NCI-H1105 (cell line): ENCODE measurements around the gene SHANK2.
A peak's percentile ranks its signal among the peaks of the same experiment; 100 is the strongest.

Experiments used
- DNase-seq: peaks from one replicate; lab custom pipeline; 2025; lab: John Stamatoyannopoulos, UW

The SHANK2 gene

DNA sequence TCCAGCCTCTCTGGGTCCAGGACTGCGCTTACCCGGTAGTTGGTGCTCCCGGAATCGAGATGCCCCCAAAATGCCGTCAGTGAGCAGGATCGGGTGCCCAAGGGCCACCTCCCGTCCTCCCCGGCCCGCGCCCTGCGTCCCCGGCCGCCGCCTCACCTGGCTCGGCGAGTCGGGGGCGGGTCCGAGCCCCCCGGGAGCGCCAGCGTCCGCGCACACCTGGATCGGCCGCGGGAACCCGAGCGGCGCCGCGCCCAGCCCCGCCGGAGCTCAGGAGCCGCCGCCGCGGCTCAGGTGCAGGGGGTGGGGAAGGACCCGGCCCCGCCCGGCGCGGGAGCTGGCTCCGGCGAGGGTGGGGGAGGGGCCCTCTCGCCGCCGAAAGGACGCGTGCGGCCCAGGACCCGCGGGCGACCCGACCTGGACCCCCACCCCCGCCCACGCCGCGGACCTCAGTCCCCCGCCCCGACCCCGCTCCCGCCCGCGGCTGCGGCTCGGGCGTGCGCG is at the start of gene SHANK2:
SHANK2 (minus strand) TSS at position 309 of the 501 bp plus-strand sequence. CDS start 105,251 bp downstream, outside the sequence.
- peak; percentile 22 for DNase-seq

DNA sequence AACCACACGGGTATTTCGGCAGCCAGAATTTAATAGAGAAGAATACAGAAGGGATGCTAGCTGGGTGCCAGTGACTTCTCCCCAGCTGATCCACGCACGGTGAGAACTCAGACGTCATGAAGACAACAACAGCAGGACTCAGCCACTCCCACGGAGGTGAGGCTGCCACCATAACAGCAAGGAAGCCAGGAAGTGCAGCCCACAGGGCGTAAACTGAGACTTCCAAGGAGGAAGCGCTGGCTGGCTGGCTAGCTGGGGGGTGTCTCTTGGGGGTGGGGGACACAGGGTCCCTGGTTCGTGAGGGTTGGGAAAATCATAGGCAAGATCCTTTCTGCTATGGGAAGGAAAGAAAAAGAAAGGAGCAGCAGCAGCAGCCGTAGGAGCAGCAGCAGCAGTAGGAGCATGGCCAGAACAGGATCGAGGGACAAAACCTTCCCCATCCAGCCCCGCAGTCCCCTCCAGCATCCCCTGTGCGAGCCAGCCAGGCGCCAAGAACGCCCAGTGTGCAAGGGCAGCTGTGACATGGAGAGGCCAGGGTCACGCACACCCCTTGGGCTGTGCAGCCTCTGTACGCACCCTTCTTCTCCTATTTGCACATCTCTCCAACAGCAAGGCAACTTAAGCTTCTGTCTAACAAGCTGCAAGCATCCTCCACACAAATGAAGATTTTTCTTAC is 49.6 kb upstream of the SHANK2 start:
- no peak for DNase-seq

DNA sequence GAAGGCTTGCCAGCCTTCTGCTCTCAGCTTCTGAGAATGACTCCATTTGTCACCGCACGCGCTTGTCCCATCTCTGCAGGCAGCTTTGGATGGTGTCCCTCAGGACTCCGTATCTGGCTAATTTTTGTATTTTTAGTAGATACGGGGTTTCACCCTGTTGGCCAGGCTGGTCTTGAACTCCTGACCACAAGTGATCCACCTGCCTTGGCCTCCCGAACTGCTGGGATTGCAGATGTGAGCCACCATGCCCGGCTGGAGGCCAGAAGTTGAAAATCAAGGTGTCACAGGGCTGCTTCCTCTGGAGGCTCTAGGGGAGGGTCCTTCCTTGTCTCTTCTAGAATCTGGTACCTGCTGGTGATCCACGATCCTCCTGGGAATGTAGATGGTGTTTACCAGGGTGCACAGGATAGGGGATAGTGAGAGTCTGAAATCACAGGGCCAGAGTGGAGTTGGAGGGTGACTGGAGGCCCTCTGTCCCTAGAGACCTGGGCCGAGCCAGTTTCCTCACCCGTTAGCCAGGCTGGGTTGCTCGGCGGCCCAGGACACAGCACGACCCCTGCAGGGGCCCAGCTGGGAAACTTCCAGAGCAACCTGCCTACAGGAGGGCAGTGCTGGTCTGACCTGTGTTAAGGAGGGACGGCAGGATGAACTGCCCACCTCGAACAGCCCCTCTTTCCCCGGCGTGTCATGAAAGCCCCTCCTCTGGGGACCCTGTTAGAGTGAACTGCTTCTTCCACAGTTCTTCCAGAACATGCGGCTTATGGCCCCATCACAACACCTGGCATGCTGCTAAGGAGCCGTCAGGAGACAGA is 48.9 kb upstream of the SHANK2 start:
- DNase-seq: no peak

DNA sequence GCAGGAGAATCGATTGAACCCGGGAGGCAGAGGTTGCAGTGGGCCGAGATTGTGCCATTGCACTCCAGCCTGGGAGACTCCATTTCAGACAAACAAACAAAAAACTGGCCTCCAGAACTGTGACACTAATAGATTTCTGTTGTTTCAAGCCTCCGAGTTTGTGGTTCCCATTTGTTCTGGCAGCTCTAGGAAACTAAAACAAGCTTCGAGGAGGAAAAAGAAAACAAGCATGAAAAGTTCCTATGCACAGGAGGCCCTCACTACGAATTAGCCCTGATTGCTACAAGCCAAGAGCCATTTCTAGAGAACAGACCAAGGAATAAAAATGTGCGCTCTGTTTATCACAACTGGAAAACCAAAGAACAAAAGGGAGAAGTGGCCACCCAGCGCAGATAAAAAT is 47.8 kb upstream of the SHANK2 start:
- no peak for DNase-seq

DNA sequence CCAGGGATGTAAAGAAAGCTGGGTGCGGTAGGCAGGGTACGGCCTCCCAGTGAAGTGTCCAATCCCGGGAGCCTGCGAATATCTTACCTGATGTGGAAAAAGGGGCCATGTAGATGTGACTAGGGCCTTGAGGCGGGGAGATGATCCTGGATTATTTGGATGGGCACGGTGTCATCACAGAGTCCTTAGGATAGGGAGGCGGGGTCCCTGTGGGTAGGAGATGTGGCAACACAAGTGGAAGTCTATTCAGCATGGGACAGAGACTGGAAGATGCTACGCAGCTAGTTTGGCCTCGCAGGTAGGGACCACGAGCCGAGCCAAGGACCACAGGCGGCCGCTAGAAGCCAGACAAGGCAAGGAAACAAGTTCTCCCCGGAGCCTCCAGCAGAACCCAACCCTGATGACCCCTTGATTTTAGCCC is 46.4 kb upstream of the SHANK2 start:
- DNase-seq: no peak

DNA sequence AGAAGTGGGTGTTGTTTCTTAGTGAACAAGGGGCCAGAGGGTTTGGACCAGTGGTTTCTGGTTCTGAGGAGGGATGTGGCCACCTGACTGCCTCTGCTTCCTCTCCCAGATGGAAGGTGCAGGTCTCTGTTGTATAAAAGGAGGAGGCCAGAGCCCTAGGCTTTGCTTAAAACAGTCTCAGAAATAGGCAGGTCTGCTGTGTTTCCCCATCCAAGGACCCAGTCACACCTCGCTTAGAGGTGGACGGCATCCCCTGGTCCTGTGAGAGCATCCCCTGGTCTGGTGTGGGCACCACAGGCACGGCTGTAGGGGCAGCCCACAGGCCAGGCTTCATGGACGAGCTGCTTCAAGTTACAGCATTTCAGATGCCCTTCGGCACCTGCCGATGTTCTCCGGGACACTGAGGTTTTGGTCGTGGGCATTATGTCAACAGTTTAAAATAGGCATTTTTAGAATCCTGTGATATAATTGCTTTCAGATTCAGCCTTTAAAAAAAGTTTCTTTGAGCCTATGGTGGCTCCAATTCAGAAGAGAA is 45.7 kb upstream of the SHANK2 start:
- DNase-seq: no peak

DNA sequence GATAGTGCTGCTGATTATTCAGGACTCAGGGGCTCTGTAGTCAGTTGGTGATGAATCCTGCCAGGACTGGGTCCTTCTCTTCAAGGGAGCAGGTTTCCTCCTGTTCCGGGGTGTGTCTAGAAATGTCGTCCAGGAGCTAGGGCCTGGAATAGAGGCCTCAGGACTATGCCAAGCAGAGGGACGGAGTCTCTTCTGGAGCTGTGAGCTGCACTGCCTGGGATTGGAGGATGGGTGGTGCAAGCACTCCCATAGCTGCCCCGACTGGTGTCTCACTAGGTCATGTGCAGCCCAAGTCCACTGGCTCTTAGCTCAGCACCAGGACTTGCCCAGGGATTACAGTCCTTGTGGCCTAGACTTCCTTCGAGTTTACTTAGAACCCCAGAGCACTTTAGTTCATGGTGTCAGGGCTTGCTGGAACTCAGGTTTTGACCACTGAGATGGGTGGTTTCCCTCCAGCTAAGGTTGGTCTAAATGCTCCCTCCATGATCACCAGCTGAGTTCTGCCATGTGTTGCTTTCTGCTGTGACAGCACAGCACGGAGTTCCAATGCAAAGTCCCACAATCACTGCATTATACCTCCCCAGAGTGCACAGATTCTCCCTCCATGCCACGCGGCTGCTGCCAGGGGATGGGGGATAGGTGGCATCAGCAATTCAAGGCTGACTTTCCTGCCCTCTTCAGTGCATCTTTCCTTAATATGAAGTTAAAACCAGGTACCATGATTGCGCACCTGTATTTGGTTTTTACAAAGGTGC is 42.6 kb upstream of the SHANK2 start:
- no peak for DNase-seq

DNA sequence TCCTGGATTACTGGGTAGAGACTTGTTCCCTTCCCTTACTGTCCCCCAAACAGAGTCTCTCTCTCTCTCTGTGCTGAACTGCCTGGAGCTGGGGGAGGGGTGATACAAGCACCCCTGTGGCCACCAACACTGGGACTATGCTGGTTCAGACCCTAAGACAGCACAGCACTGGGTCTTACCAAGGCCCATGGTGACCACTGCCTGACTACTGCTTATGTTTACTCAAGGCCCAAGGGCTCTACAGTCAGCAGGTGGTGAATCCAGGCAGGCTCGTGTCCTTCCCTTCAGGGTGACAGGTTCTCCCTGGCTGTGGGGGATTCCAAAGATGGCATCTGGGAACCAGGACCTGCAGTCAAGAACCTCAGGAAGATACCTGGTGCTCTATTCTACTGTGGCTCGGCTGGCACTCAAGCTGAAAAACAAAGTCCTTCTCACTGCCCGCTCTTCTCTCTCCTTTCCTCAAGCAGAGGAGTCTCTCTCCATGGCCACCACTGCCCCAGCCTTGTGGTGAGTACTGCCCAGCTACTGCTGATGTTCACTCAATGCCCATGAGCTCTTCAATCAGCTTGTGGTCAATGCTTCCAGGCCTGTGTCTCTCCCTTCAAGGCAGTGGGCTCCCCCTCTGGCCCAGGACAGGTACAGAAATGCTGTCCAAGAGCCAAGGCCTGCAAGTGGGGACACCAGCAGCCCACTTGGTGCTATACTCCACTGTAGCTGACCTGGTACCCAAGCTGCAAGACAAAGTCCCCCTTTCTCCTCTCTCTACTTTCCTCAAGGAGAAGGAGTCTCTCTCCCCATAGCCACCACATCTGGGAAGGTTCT is 41.8 kb upstream of the SHANK2 start:
- DNase-seq: no peak

DNA sequence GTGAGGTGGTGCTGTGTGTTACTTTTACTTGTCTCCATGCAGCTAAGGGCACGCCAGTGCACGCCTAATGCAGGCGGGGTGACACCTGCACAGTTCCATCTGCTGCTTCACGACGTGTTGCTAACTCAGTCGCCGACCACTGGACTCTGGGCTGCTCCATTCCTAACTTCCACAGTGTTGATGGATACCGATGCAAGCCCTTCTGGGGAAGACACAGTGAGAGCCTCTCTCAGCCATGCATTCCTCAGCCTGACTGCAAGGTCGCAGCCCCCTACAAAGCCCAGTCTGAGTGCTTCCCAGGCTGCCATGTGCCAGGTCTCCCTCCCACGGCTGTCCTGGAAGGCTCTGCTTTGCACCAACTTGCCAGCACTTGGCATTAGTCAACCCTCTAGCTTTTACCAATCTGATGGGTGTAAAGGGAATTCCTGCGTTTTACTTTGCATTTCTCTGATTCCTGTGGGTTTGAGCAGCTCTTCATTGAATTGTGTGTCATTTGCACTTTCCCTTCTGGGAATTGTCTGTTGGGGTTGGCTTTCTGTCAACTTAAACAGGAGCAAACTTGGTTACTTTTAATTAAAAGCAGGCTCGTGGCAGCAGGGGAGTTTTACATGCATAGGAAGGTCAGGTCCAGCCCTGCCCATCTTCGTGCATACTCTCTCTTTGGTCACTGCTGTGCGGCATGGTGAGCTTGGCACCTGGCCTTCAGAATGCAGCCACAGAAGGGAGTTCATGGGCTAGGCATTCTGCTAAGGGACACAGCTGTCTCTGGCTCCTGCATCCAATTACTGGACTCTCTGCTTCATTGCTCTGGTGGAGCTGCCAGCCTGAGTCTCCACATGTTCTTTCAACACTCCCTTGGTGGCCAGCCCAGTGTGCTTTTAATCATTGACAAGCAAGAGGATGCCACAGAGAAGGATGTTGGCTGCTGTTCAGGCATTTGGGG is 34.6 kb upstream of the SHANK2 start:
- no peak for DNase-seq

DNA sequence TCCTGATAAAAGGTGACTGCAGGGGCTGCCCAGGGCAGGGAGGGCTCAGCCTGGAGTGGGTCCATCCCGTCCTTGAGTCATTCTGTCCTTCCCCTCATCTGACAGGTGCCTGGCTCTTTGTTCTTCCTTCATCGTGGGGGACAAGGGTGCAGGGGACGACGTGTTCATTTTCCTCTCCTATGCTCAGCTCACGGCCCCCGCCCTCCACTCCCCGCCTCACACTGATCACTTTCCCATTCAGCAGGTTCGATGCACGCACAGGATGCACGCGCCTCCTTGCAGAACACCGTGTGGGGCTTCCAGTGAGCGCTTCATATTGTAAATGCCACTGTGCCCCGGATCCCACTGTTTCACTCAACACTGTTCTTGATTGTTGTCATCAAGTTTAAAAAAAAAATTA is 32.7 kb upstream of the SHANK2 start:
- no peak for DNase-seq

DNA sequence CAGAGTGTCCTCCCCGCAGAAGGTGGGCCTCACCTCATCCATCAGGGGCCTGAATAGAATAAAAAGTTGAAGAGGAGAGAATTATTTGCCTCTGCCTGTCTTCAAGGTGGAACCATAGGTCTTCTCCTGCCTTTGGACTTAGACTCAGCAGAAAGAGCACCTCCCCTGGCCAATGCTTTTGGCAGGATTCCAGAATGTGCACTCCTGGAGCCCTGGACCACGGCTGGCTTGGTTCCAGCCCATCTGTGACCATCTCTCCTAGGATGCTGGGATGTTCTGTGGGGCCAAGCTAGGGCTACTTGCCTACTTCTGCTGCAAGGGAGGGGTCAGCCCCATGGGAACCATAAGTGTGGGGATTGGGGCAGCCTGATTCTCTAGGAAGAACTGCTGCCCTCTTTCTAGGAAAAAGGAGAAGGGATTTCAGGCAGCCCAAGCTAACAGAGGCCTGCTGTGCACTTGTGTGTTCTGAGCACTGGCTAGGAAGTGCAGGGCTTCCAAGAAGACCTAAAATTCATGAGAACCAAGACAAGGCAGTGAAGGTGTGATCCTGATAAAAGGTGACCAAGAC is 32.2 kb upstream of the SHANK2 start:
- DNase-seq: no peak

DNA sequence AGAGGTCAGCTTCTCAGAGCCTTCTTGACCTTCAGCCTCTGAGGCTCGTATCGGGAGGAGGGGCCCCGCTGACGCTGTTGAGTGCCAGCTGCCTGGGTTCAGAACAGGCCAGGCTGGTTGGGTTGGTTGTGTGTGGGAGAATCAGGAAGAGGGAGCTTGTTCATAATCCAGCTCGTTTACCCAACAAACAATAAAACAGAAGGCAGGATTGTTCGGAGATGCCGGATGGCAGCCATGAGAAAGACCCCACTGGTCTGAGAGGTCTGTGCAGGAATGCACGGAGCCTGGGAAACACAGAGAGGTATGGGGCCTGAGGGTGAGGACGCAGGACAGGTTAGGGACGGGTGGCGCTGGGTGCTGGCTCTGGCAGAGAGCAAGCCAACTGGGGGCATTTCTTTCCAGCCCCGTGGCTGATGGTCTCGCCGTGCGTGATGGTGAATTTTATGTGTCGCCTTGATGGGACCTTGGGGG is 31.6 kb upstream of the SHANK2 start:
- no peak for DNase-seq

DNA sequence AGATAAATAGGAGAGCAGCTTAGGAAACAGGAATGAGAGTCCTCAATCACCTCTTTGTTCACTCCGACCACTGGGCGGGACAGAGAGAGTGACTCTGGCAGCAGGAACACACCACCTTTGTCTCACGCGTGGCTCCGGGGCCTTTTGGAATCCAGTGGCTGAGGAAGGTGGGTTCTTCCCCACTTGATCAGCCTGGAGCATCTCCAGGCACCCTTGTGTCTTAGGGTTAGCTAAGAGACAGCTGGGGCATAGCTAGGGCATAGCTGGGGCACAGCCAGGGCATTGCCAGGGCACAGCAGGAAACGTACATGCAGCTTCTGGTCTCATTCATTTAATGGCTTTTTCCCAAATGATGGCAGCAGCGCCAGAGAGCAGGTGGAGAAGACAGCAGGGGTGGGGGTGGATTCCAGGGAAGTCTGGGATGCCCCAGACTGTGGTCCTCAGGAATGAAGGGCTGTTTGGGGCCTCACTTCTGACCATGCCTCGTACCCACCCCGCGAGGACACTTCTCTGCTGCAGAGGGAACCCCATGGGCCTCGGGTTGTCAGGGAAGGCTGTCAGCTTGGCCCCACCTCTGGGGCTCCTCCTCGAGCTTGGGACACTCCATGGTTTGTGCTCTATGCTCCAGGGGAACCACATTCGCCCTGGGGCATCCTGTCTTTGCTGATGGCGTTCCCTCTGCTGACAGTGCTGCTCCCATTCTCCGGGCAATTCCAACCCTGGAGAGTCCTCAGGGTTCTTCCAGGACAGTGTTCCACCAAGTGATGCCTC is 30.4 kb upstream of the SHANK2 start:
- no peak for DNase-seq

DNA sequence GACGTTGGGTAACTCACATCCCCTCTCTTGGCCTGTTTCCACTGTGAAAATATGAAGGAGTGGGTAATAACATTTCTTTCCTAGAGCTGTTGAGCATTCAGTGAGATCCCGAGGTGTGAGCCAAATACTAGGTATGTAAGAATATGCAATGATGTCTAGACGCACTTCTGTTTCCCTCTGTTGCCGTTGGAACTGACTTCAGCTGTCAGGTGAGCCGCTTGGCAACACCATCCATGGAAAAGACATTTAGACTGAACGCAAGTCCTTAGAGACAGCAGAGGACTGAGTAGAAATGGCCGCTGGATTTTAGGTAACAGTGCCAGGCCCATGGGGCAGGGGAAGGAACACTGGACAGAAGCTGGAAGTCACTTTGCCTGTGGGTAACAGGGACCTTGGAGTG is 29.5 kb upstream of the SHANK2 start:
- no peak for DNase-seq

DNA sequence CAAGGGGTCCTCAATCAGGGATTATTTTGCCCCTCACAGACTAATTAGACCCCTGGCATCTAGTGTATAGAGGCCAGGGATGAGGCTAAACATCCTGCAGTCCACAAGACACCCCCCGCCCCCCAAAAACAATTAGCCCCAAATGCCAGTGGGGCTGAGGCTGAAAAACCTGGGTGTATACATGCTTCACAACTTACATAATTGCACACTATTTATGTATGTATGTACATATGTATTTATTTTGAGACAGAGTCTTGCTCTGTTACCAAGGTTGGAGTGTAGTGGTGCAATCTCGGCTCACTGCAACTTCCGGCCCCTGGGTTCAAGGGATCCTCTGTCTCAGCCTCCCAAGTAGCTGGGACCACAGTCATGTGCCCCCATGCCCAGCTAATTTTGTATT is 28.8 kb upstream of the SHANK2 start:
- no peak for DNase-seq

DNA sequence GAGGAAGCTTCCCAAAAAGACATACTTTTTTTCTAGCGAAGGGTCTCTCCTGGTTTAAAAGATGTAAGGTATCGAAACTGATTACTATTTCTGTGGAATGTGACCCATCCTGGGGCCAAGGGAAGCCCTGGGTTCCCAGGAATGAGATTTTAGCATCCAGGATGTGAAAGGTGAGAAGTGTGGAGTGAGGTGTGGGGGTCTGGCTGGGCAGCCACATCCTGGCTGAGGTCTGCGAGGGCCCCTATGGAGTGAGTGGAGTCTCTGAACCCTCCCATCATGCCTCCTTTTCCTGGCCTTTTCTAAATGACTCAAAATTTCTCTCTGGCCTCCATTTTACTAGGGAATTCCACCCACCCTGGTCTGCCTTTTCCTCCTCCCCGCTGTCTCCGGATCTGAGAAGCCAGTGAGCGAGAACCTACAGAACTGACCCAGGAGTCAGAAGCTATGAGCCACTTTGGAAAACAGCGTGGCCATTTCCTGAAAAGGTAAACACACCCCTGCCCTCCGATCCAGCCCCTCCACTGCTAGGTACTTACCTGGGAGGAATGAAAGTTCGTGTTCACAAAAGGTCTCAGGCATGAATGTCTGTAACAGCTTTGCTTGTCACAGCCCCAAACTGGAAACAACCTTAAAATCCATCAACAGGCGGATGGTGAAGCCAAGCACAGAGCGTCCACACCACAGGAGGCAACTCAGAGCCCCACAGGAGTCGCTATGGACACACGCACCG is 27.7 kb upstream of the SHANK2 start:
- DNase-seq: no peak

DNA sequence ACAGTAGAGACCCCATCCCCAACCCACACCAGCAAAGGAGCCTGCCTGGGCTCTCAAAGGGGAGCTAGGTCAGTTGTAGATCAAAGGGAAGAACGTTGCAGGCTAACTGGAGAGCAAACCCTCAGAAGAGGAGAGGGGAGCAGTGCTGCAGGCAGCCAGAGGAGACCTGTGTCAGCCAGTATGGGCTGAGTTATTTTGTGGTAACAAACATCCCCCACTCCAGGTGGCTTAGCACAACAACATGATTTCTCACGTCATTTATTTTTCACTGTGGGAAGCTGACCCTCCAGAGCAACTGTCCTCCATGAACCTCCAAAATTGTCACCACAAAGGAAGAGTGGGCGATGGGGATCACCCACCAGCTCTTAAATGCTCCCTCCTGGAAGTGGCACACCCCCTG is 19.8 kb upstream of the SHANK2 start:
- no peak for DNase-seq
